SU-DHL-6 (cell line): ENCODE data around the gene RBM44.

Source experiments
- H2AFZ ChIP-seq: fragments of 200-600 bp; sonication (generic); 2 replicates; pipeline ENCODE4 v1.6.1; 2014; ENCODE audit warnings: low read depth, mild to moderate bottlenecking, moderate library complexity, mixed read lengths, antibody characterized with exemption, low read length; ENCODE audit not compliant: severe bottlenecking
- H3F3A ChIP-seq: fragments of 200-600 bp; shearing (Covaris generic); 2 replicates; pipeline ENCODE4 v1.6.0; 2016; ENCODE audit warnings: antibody characterized with exemption, mild to moderate bottlenecking; ENCODE audit not compliant: insufficient read depth
- H3K27ac ChIP-seq: fragments of 200-600 bp; sonication (generic); 2 replicates; pipeline ENCODE4 v1.5.1; 2016; ENCODE audit warnings: low read depth, mild to moderate bottlenecking, low read length, moderate library complexity, mixed read lengths
- H3K27me3 ChIP-seq: fragments of 200-600 bp; sonication (generic), shearing (Covaris generic); 2 replicates; pipeline ENCODE4 v1.6.0; 2014; ENCODE audit warnings: mild to moderate bottlenecking, low read length
- H3K36me3 ChIP-seq: fragments of 200-600 bp; sonication (generic); 2 replicates; pipeline ENCODE4 v1.6.1; 2014; ENCODE audit warnings: mild to moderate bottlenecking, low read length, mixed read lengths
- H3K4me2 ChIP-seq: fragments of 300-600, 200-600 bp; shearing (Covaris generic), sonication (generic); 2 replicates; pipeline ENCODE4 v1.6.0; 2014; ENCODE audit warnings: low read length, low read depth, mild to moderate bottlenecking; ENCODE audit not compliant: poor library complexity, severe bottlenecking
- H3K4me3 ChIP-seq: fragments of 200-600 bp; sonication (generic); 2 replicates; pipeline ENCODE4 v1.5.1; 2014; ENCODE audit warnings: antibody characterized with exemption, low read length, mild to moderate bottlenecking, mixed read lengths; ENCODE audit not compliant: insufficient read depth, poor library complexity, severe bottlenecking
- H3K79me2 ChIP-seq: fragments of 200-600 bp; sonication (generic); 2 replicates; pipeline ENCODE4 v1.6.1; 2014; ENCODE audit warnings: mild to moderate bottlenecking, low read length, moderate library complexity; ENCODE audit not compliant: insufficient read depth
- H3K9ac ChIP-seq: fragments of 200-600 bp; sonication (generic); 2 replicates; pipeline ENCODE4 v1.7.0; 2014; ENCODE audit warnings: mild to moderate bottlenecking, low read length
- H3K9me2 ChIP-seq: fragments of 200-600 bp; sonication (generic); replicated peaks from 2 replicates; pipeline ENCODE4 v1.6.1; 2014; ENCODE audit warnings: low read length; ENCODE audit not compliant: insufficient read depth
- H3K9me3 ChIP-seq: fragments of 200-600 bp; sonication (generic); 2 replicates; pipeline ENCODE4 v1.6.1; 2014; ENCODE audit warnings: low read length, mixed read lengths; ENCODE audit not compliant: insufficient read depth
- H4K20me1 ChIP-seq: fragments of 200-600 bp; sonication (generic); 2 replicates; pipeline ENCODE4 v1.6.1; 2014; ENCODE audit warnings: low read depth, mild to moderate bottlenecking, antibody characterized with exemption, low read length, moderate library complexity, mixed read lengths
- EZH2phosphoT487 ChIP-seq: fragments of 200-600 bp; sonication (generic), shearing (Covaris generic); conservative IDR thresholded peaks from 2 replicates; pipeline ENCODE4 v1.6.1; 2018; ENCODE audit warnings: mild to moderate bottlenecking, antibody characterized with exemption, low read length, moderate library complexity, mixed read lengths
- TF ChIP-seq, protein P1 (sequence below): fragments of 200-600 bp; sonication (generic); IDR thresholded peaks from one replicate; pipeline ENCODE4 v1.5.1; 2017; ENCODE audit warnings: antibody characterized with exemption, mild to moderate bottlenecking, low read length, moderate library complexity; ENCODE audit not compliant: insufficient read depth, poor library complexity, severe bottlenecking

The RBM44 gene

DNA sequence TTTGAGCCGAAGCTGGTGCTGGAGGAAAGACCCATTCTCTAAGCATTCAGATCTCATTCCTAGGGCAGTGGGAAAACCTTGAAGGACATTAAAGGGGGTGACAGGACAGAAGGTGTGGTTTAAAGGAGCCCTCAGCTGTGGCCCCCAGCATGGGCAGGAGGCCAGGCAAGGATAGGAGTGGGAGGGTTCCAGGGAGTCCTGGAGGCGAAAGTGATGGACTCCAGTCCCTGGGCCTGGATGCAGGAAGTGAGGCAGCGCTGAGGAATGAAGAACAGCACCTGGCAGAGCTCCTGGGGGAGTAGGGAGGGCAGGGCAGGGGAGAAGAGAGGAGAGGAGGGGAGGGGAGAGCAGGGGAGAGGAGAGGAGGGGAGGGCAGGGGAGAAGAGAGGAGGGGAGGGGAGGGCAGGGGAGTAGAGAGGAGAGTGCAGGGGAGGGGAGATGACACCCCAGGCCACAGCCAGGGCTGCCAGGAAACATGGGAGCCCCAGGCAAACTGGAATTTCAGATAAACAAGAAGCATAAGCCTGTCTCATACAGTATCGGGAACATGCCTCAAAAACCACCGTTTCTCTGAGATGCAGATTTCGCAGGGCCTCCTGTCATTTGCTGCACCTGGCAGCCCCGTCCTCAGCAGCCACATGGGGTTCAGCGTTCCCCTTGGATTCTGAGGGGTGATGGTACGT lies 66.5 kb downstream of the RBM44 start:
- Histone ChIP-seq H3K9me3 (no peaks in the 10 kb centered on the region), H3K79me2 (no peaks in the 10 kb centered on the region), H2AFZ (no peak overlapping the region), H3K27ac (no peak overlapping the region), H4K20me1 (no peaks in the 10 kb centered on the region), H3K9me2 (no peaks in the 10 kb centered on the region), H3K36me3 (no peaks in the 10 kb centered on the region), H3K9ac (no peak overlapping the region), H3K27me3 (no peaks in the 10 kb centered on the region), H3K4me2 (no peak overlapping the region), H3K4me3 (no peak overlapping the region), H3F3A (no peaks in the 10 kb centered on the region)
- TF ChIP-seq EZH2phosphoT487: no peak
- TF ChIP-seq, protein P1, sequence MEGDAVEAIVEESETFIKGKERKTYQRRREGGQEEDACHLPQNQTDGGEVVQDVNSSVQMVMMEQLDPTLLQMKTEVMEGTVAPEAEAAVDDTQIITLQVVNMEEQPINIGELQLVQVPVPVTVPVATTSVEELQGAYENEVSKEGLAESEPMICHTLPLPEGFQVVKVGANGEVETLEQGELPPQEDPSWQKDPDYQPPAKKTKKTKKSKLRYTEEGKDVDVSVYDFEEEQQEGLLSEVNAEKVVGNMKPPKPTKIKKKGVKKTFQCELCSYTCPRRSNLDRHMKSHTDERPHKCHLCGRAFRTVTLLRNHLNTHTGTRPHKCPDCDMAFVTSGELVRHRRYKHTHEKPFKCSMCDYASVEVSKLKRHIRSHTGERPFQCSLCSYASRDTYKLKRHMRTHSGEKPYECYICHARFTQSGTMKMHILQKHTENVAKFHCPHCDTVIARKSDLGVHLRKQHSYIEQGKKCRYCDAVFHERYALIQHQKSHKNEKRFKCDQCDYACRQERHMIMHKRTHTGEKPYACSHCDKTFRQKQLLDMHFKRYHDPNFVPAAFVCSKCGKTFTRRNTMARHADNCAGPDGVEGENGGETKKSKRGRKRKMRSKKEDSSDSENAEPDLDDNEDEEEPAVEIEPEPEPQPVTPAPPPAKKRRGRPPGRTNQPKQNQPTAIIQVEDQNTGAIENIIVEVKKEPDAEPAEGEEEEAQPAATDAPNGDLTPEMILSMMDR: no peak

GRCh38 chr2:237865623-237866041 lies 67.1 kb downstream of the RBM44 start:
- H3K9ac ChIP-seq: no peak overlapping the region
- no peaks in the 10 kb centered on the region for H3F3A ChIP-seq
- no peaks in the 10 kb centered on the region for H4K20me1 ChIP-seq
- H3K9me3 ChIP-seq: no peaks in the 10 kb centered on the region
- H3K79me2 ChIP-seq: no peaks in the 10 kb centered on the region
- no peaks in the 10 kb centered on the region for H3K36me3 ChIP-seq
- H3K4me3 ChIP-seq: no peak overlapping the region
- no peaks in the 10 kb centered on the region for H3K27me3 ChIP-seq
- no peak overlapping the region for H3K4me2 ChIP-seq
- no peaks in the 10 kb centered on the region for H3K9me2 ChIP-seq
- H2AFZ ChIP-seq: no peak overlapping the region
- no peak for TF ChIP-seq EZH2phosphoT487
- TF ChIP-seq, protein P1: no peak
- H3K27ac ChIP-seq: no peak overlapping the region

DNA sequence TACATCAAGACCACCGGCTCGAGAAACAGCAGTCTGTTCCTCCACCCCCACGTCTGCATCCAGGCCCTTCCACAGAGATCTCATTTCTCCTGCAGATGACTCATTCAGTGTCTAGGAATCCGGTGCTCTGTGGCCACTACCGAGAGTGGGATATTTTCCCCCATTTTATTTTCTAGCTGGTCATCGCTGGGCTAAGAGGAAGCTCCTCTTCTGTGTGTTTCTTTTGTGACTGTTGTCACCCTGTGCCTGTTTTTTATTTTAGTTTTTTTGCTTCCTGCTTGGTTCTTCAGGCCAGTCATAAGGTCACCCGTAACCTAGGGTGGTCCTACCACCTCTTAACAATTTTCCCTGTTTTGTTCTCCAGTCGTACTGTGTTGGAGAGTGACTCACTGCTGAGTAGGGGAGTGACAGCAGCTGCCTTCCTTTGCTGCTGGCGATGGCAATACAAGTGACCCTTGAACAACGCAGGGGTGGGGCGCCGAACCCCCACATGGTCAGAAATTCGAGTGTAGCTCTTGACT lies 67.6 kb downstream of the RBM44 start:
- TF ChIP-seq, protein P1: no peak
- TF ChIP-seq EZH2phosphoT487: no peak
- no peak overlapping the region for H3K9ac ChIP-seq
- H3K27me3 ChIP-seq: no peaks in the 10 kb centered on the region
- H4K20me1 ChIP-seq: no peaks in the 10 kb centered on the region
- no peaks in the 10 kb centered on the region for H3K9me2 ChIP-seq
- H3K9me3 ChIP-seq: no peaks in the 10 kb centered on the region
- no peaks in the 10 kb centered on the region for H3F3A ChIP-seq
- no peaks in the 10 kb centered on the region for H3K79me2 ChIP-seq
- H3K27ac ChIP-seq: no peak overlapping the region
- H2AFZ ChIP-seq: no peak overlapping the region
- H3K4me2 ChIP-seq: no peak overlapping the region
- H3K4me3 ChIP-seq: no peak overlapping the region
- no peaks in the 10 kb centered on the region for H3K36me3 ChIP-seq
